AG04449 (cell line): ENCODE measurements around the gene GAN.

ENCODE experiments used
- CTCF ChIA-PET: fragments of 350-600 bp; formaldehyde crosslinking; extraction: SDS; loops from one replicate; lab custom pipeline; 2021; ENCODE audit warnings: antibody characterized with exemption; lab: Yijun Ruan, JAX
- POLR2A ChIA-PET: fragments of 400-600, 350-600 bp; formaldehyde crosslinking; extraction: SDS; loops from one replicate; lab custom pipeline; 2020; ENCODE audit warnings: antibody characterized with exemption, inconsistent platforms; lab: Yijun Ruan, JAX
- DNase-seq: peaks from one replicate; pipeline ENCODE4 v3.0.0-alpha.2; 2010; ENCODE audit warnings: low read depth, low spot score
- H3K4me3 ChIP-seq: 2 replicates; pipeline ENCODE4 v1.5.1; 2011; ENCODE audit warnings: low read depth, mild to moderate bottlenecking, control low read depth, low read length
- TF ChIP-seq, protein P1 (sequence below): IDR thresholded peaks from one replicate; pipeline ENCODE4 v1.5.1; 2011; ENCODE audit warnings: mild to moderate bottlenecking, moderate library complexity, low read length, control low read depth, inconsistent platforms; ENCODE audit not compliant: insufficient read depth; ENCODE audit errors: missing control alignments

Gene GAN

DNA sequence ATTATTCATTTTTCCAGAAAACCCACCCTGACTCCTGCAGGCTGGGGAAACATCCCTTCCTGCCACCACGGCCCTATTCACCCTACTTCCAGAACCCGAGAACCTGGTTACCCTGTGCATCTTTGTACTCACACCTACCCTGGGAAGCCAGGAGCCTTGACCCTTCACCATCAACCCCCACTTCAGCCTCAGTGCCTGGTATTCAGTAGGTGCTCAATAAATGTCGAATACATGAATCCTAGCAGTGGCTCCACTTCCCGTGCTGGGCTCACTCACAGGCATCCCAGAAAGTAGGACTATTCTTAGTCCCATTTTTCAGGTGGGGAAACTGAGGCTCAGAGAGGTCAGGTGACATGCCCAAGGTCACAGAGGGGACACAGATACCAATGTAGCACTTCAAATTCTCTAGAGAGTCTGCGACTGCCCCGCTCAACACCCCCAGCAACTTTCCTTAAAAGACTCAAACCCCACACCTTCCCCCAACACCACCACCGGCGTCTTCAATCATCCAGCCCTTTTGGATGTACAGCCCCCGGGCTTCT, 93.7 kb downstream of the GAN start:
- TF ChIP-seq, protein P1, sequence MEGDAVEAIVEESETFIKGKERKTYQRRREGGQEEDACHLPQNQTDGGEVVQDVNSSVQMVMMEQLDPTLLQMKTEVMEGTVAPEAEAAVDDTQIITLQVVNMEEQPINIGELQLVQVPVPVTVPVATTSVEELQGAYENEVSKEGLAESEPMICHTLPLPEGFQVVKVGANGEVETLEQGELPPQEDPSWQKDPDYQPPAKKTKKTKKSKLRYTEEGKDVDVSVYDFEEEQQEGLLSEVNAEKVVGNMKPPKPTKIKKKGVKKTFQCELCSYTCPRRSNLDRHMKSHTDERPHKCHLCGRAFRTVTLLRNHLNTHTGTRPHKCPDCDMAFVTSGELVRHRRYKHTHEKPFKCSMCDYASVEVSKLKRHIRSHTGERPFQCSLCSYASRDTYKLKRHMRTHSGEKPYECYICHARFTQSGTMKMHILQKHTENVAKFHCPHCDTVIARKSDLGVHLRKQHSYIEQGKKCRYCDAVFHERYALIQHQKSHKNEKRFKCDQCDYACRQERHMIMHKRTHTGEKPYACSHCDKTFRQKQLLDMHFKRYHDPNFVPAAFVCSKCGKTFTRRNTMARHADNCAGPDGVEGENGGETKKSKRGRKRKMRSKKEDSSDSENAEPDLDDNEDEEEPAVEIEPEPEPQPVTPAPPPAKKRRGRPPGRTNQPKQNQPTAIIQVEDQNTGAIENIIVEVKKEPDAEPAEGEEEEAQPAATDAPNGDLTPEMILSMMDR, result no peak
- ChIA-PET CTCF (interaction anchor here (0.9 to 6.7 kb wide), 5 partner anchors 214 to 329 kb away, joined by 3 to 76 read pairs (median 4); no protein-coding TSS in a partner anchor), POLR2A (no interaction called here)
- no peak for DNase-seq
- H3K4me3 ChIP-seq, result no peak overlapping the region

DNA sequence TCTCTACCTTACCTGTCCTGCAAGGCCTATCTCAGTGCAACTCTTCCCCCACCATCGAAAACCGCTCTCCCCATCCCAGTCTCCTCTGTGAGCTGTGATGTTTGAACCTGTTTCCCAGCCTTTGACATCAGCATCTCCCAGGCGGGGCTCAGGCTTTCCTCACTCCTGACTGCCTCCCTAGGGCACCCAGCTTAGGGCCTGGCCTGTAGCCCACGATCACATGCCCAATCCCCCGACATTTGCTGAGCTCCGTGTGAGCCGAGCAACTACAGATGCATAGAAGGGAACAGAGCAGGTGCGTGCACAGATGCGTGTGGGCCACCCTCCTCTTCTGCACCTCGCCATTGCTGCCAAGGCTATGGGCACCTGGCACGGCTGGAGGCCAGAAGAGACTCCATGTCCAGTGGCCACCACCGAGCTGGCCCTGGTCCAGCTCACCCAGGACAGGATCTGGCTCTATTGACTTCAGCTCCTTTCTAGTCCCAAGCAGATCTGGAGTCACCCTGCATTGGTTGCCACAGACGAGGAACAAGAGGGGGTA, 94.3 kb downstream of the GAN start:
- POLR2A ChIA-PET, result no interaction called here
- CTCF ChIA-PET, result interaction anchor here (1.0 to 1.4 kb wide), 3 partner anchors 289 to 329 kb away, joined by 3 to 4 read pairs (median 4); no protein-coding TSS in a partner anchor
- no peak overlapping the region for H3K4me3 ChIP-seq
- TF ChIP-seq, protein P1, result no peak
- no peak for DNase-seq

DNA sequence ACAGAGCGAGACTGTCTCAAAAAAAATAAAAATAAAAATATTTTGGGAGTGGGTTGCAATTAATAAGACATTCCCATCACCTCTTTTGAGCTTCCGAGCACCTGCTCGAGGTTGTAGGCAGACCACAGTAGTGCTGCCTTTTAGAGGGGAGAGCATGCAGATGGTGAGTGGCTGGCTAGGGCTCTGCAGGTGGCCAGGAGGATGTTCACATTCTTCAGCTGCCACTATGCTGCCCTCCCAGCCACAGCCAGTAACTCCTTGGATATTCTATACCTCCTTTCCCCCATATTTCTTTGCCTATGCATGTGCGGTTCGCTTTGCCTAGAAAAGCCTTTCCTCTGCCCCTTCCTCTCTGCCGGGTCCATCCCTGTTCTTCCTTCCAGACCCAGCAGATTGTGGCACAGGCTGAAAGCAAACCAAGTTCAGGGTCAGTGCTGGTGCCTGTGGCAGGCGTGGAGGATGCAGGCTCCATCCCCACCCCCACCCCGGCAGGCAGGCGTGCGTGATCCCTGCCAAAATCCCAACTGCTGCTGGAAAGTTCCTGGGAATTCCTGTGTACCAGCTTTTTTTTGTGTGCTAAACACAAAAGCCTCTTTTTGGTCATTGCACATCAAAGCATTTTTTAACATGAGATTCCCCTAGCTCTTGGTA, 96.0 kb downstream of the GAN start:
- no peak overlapping the region for H3K4me3 ChIP-seq
- no peak for DNase-seq
- ChIA-PET POLR2A (no interaction called here), CTCF (interaction anchor here (1.0 to 2.0 kb wide), 2 partner anchors 17 to 286 kb away, joined by 3 to 7 read pairs; no protein-coding TSS in a partner anchor)
- TF ChIP-seq, protein P1, result no peak

DNA sequence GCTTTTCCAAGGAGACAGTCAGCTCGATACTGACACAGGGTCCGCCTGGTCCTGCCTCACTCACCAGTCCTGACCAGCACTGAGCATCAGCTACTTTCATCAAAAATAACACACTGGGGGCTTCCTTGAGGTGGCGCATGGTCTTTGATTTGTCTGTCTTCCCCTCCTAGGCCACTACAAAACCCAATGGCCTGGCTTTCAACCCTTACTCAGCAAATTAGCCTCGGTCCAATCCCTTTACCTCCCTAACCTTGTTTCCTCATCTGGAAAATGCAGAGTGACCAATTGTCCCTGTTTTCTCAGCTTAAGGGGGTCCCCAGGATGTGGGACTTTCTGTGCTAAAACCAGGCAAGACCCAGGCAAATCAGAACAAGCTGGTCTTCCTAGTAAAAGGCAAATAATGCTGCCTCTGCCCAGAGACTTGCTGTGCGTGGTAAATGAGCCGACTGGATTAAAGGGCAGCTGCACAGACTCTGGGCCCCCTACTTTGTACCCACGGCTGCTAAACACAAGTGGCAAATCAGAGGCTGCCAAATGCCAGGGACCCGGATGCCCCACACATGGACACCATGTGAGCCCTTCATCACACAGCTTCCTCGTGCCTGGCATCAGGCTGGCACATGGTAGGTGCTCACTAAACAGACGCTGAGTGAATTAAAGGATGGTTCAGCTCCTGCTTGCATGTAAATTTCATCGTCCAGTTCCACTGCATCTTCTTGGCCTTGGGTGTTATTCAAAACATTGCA, 98.7 kb downstream of the GAN start:
- DNase-seq, result no peak
- CTCF ChIA-PET, result interaction anchor here (0.8 to 2.3 kb wide), 5 partner anchors 9 to 281 kb away, joined by 3 to 9 read pairs (median 4); no protein-coding TSS in a partner anchor
- POLR2A ChIA-PET, result no interaction called here

DNA sequence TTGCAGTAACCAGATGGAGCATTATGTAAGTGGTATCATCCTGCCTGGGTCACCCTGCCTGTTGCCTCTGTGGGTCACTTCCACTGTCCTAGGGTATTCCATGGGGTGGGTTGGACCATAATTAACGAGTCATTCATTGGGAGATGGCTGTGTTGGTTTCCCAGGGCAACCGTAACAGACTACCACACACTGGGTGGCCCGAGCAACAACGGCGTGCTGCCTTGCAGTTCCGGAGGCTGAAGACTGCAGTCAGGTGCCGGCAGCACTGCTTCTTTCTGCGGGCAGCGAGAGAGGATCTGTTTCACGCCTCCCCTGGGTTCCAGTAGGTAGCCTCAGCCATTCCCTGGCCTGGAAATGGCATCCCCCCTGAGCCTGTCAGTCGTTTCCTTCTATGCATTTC, 101.0 kb downstream of the GAN start:
- TF ChIP-seq, protein P1, result no peak

More for the DNA sequence above, 98.7 kb downstream of the GAN start:
- TF ChIP-seq, protein P1, result no peak
- no peak overlapping the region for H3K4me3 ChIP-seq

More for the DNA sequence above, 101.0 kb downstream of the GAN start:
- ChIA-PET CTCF (interaction anchor here (1.6 to 1.8 kb wide), 2 partner anchors 11 to 14 kb away, joined by 6 to 8 read pairs; no protein-coding TSS in a partner anchor), POLR2A (no interaction called here)
- H3K4me3 ChIP-seq, result no peak overlapping the region
- no peak for DNase-seq
